Gastroesophageal sphincter (tissue), 3 donors: ENCODE results near the gene SLC66A3.

ENCODE experiments used
- POLR2A ChIP-seq, 2 donors: fragments of 450-650 bp; IDR thresholded peaks; one replicate each; pipeline ENCODE4 v1.6.1; 2017; ENCODE audit warnings: antibody characterized with exemption in 2 of 2, mild to moderate bottlenecking in 2 of 2, moderate library complexity in 1 of 2
- POLR2AphosphoS5 ChIP-seq: sonication (generic); formaldehyde crosslinking; IDR thresholded peaks from one replicate; pipeline ENCODE4 v1.6.1; 2017; ENCODE audit warnings: antibody characterized with exemption
- TF ChIP-seq, protein P1 (sequence below), 4 experiments: fragments of 200-600 bp in 2 of 4; fragments of 450-650 bp in 2 of 4; sonication (generic) in 1 of 4; IDR thresholded peaks; one replicate each; pipeline ENCODE4 v1.5.1; 2017 to 2019; ENCODE audit warnings: antibody characterized with exemption in 4 of 4, mild to moderate bottlenecking in 2 of 4, moderate library complexity in 2 of 4

DNA sequence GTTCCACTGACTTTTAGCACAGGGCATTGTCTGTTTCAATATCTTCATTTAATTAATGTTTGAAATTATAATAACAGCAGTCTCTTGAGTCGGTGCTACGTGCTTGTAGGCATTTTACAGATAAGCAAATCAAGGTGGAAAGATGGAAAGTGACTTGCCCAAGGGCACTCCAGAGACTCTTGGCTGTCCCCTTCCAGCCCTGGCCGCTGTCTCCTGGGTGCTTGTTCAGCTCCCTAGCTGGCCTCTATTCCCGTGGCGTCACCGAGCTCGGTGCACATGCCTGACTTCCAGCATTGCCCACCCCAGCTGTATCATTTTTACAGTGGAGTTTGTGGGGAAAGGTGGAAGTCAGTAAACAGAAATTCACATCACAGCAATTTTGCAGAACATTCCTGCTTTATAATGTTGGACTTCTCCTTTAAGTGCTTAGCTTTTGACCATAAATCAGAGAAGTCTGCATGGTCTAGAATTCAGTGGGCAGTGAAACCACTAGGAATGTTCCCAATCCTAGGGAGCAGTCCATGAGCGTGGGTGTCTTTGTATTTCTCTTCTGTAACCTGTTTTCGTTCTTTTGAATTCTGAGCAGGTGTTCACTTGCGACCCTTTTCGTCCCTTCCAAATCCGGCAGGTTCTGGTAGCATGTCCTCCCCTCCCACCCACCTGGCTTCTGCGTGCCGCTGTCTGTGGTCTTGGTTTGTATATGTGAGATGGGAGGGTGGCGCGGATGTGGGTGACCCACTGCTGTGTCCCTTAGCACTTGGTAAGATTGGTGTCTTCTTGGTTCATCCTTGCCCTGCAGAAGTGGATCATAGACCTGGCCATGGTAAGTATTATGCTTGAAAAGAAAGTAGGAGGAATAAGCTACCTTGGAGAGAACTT lies 8.4 kb downstream of the SLC66A3 start:
- TF ChIP-seq, protein P1, sequence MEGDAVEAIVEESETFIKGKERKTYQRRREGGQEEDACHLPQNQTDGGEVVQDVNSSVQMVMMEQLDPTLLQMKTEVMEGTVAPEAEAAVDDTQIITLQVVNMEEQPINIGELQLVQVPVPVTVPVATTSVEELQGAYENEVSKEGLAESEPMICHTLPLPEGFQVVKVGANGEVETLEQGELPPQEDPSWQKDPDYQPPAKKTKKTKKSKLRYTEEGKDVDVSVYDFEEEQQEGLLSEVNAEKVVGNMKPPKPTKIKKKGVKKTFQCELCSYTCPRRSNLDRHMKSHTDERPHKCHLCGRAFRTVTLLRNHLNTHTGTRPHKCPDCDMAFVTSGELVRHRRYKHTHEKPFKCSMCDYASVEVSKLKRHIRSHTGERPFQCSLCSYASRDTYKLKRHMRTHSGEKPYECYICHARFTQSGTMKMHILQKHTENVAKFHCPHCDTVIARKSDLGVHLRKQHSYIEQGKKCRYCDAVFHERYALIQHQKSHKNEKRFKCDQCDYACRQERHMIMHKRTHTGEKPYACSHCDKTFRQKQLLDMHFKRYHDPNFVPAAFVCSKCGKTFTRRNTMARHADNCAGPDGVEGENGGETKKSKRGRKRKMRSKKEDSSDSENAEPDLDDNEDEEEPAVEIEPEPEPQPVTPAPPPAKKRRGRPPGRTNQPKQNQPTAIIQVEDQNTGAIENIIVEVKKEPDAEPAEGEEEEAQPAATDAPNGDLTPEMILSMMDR (IDR thresholded peaks at IDR 0.05) = no peak
- no peak for TF ChIP-seq POLR2A (IDR thresholded peaks at IDR 0.05)
- TF ChIP-seq POLR2AphosphoS5 = no peak
